H1 (cell line): ENCODE data around the gene CFD. TPM values are rescaled to one million over a fixed set of nuclear protein-coding genes. Genes with fewer than 3 reads are reported as not detected.

ENCODE experiments used
- CTCF ChIA-PET: fragments of 300-600 bp; sonication (Branson Sonifier 250); formaldehyde crosslinking; loops from one replicate; lab custom pipeline; 2021; ENCODE audit not compliant: partially characterized antibody; lab: Charles Lee
- POLR2A ChIA-PET: fragments of 300-600 bp; sonication (Branson Sonifier 250); formaldehyde crosslinking; loops from one replicate; lab custom pipeline; 2021; ENCODE audit warnings: inconsistent platforms; ENCODE audit not compliant: partially characterized antibody; lab: Charles Lee
- DNase-seq, 2 experiments: peaks; one replicate each; pipeline versions ENCODE4 v3.0.0 to v3.0.0-alpha.2; 2010 to 2022; ENCODE audit warnings: low spot score in 2 of 2, low read depth in 1 of 2, mixed read lengths in 1 of 2
- FAIRE-seq: peaks from 2 replicates; lab custom pipeline; 2011; peaks lifted over from hg19 to GRCh38; lab: Jason Lieb, UNC
- H2AFZ ChIP-seq: 2 replicates; pipeline ENCODE4 v1.8.1; 2012; ENCODE audit warnings: low read length, inconsistent platforms
- H2AK5ac ChIP-seq: 2 replicates; pipeline ENCODE4 v1.6.1; 2013; ENCODE audit warnings: low read depth, low read length
- H2BK120ac ChIP-seq: replicated peaks from 2 replicates; pipeline ENCODE3; 2013; ENCODE audit warnings: low read depth, low read length, inconsistent platforms
- H2BK12ac ChIP-seq: 2 replicates; pipeline ENCODE4 v1.6.1; 2013; ENCODE audit warnings: low read depth, low read length
- H2BK15ac ChIP-seq: 2 replicates; pipeline ENCODE4 v1.6.1; 2013; ENCODE audit warnings: low read length
- H2BK20ac ChIP-seq: 2 replicates; pipeline ENCODE4 v1.6.1; 2013; ENCODE audit warnings: low read length
- H2BK5ac ChIP-seq: 2 replicates; pipeline ENCODE4 v1.6.1; 2013; ENCODE audit warnings: low read depth, low read length
- H3K14ac ChIP-seq: 2 replicates; pipeline ENCODE4 v1.6.1; 2013; ENCODE audit warnings: inconsistent platforms; ENCODE audit not compliant: insufficient read length
- H3K18ac ChIP-seq: 2 replicates; pipeline ENCODE4 v1.6.1; 2013; ENCODE audit warnings: low read length; ENCODE audit errors: extremely low read depth
- H3K23ac ChIP-seq: 2 replicates; pipeline ENCODE4 v1.6.1; 2013; ENCODE audit warnings: inconsistent platforms; ENCODE audit not compliant: insufficient read length
- H3K23me2 ChIP-seq: 2 replicates; pipeline ENCODE4 v1.6.1; 2013; ENCODE audit warnings: low read depth, low read length
- H3K27ac ChIP-seq: 2 replicates; pipeline ENCODE4 v1.6.1; 2011; ENCODE audit warnings: low read depth, low read length, inconsistent platforms
- H3K27me3 ChIP-seq, 4 experiments: replicated peaks in 1 of 4; 1 replicate in 1 of 4; 2 replicates in 3 of 4; pipeline versions ENCODE4 v1.6.1 to v1.8.1; 2011 to 2013; ENCODE audit warnings: low read length in 3 of 4, mild to moderate bottlenecking in 3 of 4, inconsistent platforms in 2 of 4, mixed read lengths in 2 of 4, moderate library complexity in 1 of 4; ENCODE audit not compliant: control insufficient read depth in 3 of 4, insufficient read depth in 3 of 4; ENCODE audit errors: extremely low read depth in 1 of 4
- H3K36me3 ChIP-seq, 4 experiments: 2 replicates each; pipeline versions ENCODE4 v1.6.1 to v1.8.1; 2011 to 2013; ENCODE audit warnings: mild to moderate bottlenecking in 4 of 4, low read length in 3 of 4, moderate library complexity in 2 of 4, control low read depth in 1 of 4, inconsistent platforms in 1 of 4; ENCODE audit not compliant: insufficient read depth in 4 of 4, control insufficient read depth in 2 of 4
- H3K4ac ChIP-seq: replicated peaks from 2 replicates; pipeline ENCODE3; 2013; ENCODE audit warnings: low read length, low read depth, mixed read lengths, inconsistent platforms; ENCODE audit not compliant: insufficient read length
- H3K4me1 ChIP-seq, 4 experiments: replicated peaks in 1 of 4; 1 replicate in 1 of 4; 2 replicates in 3 of 4; pipeline versions ENCODE4 v1.6.1 to v1.8.1; 2011 to 2013; ENCODE audit warnings: low read length in 3 of 4, inconsistent platforms in 2 of 4, mixed read lengths in 1 of 4; ENCODE audit not compliant: insufficient read depth in 4 of 4, control insufficient read depth in 3 of 4
- H3K4me2 ChIP-seq, 2 experiments: 2 replicates each; pipeline versions ENCODE4 v1.6.1 to v1.8.1; 2011 to 2013; ENCODE audit warnings: low read depth in 2 of 2, low read length in 2 of 2, control low read depth in 1 of 2, inconsistent platforms in 1 of 2, mild to moderate bottlenecking in 1 of 2; ENCODE audit not compliant: insufficient read depth in 1 of 2
- H3K4me3 ChIP-seq, 4 experiments: fragments of 200-600, 300-600 bp in 1 of 4; sonication (generic), shearing (Covaris generic), sonication (Bioruptor Twin) in 1 of 4; 2 replicates each; pipeline versions ENCODE4 v1.5.1 to v1.8.1; 2011 to 2016; ENCODE audit warnings: low read length in 4 of 4, low read depth in 3 of 4, control low read depth in 2 of 4, inconsistent platforms in 2 of 4, mild to moderate bottlenecking in 2 of 4, mixed read lengths in 1 of 4, moderate library complexity in 1 of 4; ENCODE audit not compliant: insufficient read depth in 2 of 4; ENCODE audit errors: extremely low read depth in 1 of 4
- H3K56ac ChIP-seq: replicated peaks from 2 replicates; pipeline ENCODE3; 2013; ENCODE audit warnings: low read depth, mild to moderate bottlenecking, mixed read lengths, low read length, inconsistent platforms; ENCODE audit not compliant: insufficient read length
- H3K79me1 ChIP-seq: 2 replicates; pipeline ENCODE4 v1.6.1; 2013; ENCODE audit warnings: low read depth, low read length, control low read depth
- H3K79me2 ChIP-seq, 2 experiments: 2 replicates each; pipeline versions ENCODE4 v1.6.1 to v1.8.1; 2012 to 2013; ENCODE audit warnings: low read length in 2 of 2, mild to moderate bottlenecking in 2 of 2, inconsistent platforms in 1 of 2; ENCODE audit not compliant: insufficient read depth in 2 of 2, control insufficient read depth in 1 of 2
- H3K9ac ChIP-seq, 4 experiments: replicated peaks in 1 of 4; 1 replicate in 1 of 4; 2 replicates in 3 of 4; pipeline versions ENCODE4 v1.6.1 to v1.8.1; 2011 to 2013; ENCODE audit warnings: low read depth in 3 of 4, low read length in 3 of 4, control low read depth in 2 of 4, mild to moderate bottlenecking in 2 of 4, moderate library complexity in 2 of 4, inconsistent platforms in 1 of 4; ENCODE audit errors: extremely low read depth in 1 of 4
- H3K9me3 ChIP-seq, 2 experiments: 2 replicates each; pipeline versions ENCODE4 v1.6.1 to v1.8.1; 2012 to 2013; ENCODE audit warnings: mild to moderate bottlenecking in 2 of 2, moderate library complexity in 2 of 2, control low read depth in 1 of 2, inconsistent platforms in 1 of 2, low read depth in 1 of 2, low read length in 1 of 2, mixed read lengths in 1 of 2; ENCODE audit not compliant: insufficient read depth in 2 of 2
- H4K20me1 ChIP-seq, 2 experiments: replicated peaks in 1 of 2; 2 replicates each; pipeline versions ENCODE3 to v1.8.1; 2011 to 2013; ENCODE audit warnings: inconsistent platforms in 2 of 2, low read length in 2 of 2, mild to moderate bottlenecking in 1 of 2; ENCODE audit not compliant: insufficient read depth in 2 of 2, control insufficient read depth in 1 of 2
- H4K5ac ChIP-seq: 2 replicates; pipeline ENCODE4 v1.6.1; 2013; ENCODE audit warnings: low read length, low read depth, mixed read lengths, inconsistent platforms; ENCODE audit not compliant: insufficient read length
- H4K8ac ChIP-seq: 2 replicates; pipeline ENCODE4 v1.8.0; 2013; ENCODE audit warnings: mild to moderate bottlenecking, moderate library complexity, low read length, inconsistent platforms; ENCODE audit not compliant: insufficient read depth; ENCODE audit errors: extremely low read depth
- H4K91ac ChIP-seq: replicated peaks from 2 replicates; pipeline ENCODE3; 2013; ENCODE audit warnings: low read length, mixed read lengths, inconsistent platforms; ENCODE audit not compliant: insufficient read length
- CTCF ChIP-seq, 3 experiments: IDR thresholded peaks; 1 replicate in 2 of 3; 2 replicates in 1 of 3; pipeline versions ENCODE4 v1.5.1 to v1.6.1; 2011; ENCODE audit warnings: low read length in 3 of 3, mild to moderate bottlenecking in 3 of 3, inconsistent platforms in 2 of 3, low read depth in 1 of 3, moderate library complexity in 1 of 3; ENCODE audit not compliant: insufficient read depth in 1 of 3; ENCODE audit errors: control extremely low read depth in 1 of 3
- KDM5A ChIP-seq: fragments of 200-600 bp; IDR thresholded peaks from 2 replicates; pipeline ENCODE4 v1.7.1; 2012; ENCODE audit warnings: mild to moderate bottlenecking, low read length, inconsistent platforms, mixed read lengths
- RAD21 ChIP-seq, 2 experiments: IDR thresholded peaks in 1 of 2; conservative IDR thresholded peaks in 1 of 2; 2 replicates each; pipeline ENCODE4 v1.6.1; 2011; ENCODE audit warnings: low read depth in 2 of 2, low read length in 2 of 2, improper control_type of control experiment in 1 of 2, inconsistent platforms in 1 of 2, mild to moderate bottlenecking in 1 of 2, moderate library complexity in 1 of 2
- WGBS, 2 experiments: shearing (Covaris generic) in 1 of 2; methylation state at CpG; one replicate each; pipeline versions ENCODE4 v1.1.6 to v1.1.7; 2013 to 2015; ENCODE audit warnings: low lambda C conversion rate in 2 of 2, mixed read lengths in 2 of 2, inconsistent platforms in 1 of 2, low coverage in 1 of 2, missing lambda C conversion rate in 1 of 2; ENCODE audit not compliant: insufficient replicate concordance in 2 of 2, insufficient coverage in 1 of 2, insufficient read length in 1 of 2; ENCODE audit errors: extremely low coverage in 1 of 2, missing lambda C conversion rate in 1 of 2; 5-methylcytosine and 5-hydroxymethylcytosine counted together
- polyA plus RNA-seq, 7 experiments: library from polyadenylated mRNA; depleted of rRNA in 3 of 7; stranded (reverse) in 5 of 7; unstranded in 2 of 7; fragments of >200 nt in 5 of 7; fragments of 200-250 nt in 2 of 7; gene quantifications; 1 replicate in 5 of 7; 2 replicates in 1 of 7; 4 replicates in 1 of 7; pipeline versions ENCODE4 v1.2.1 to v1.2.3, GENCODE V29; 2011 to 2013; ENCODE audit warnings: missing spikeins in 2 of 7, mixed read lengths in 2 of 7
- total RNA-seq: library from RNA; stranded (reverse); fragmentation: NEBNext Ultra II Directional; extraction: Animal tissue kit (Norgen Biotek cat#: 25700); gene quantifications from 2 replicates; pipeline ENCODE4 v1.2.1, GENCODE V29; 2021

The CFD gene
- total and polyA plus RNA-seq, 2 of the 8 experiments (the other 6 are each of a cell fraction or from before 2014, with no cell fraction given), result 1.7 to 2.8 TPM

- peak in 1 of 2 experiments; percentile 69 for DNase-seq
- CTCF ChIA-PET, result interaction anchor here (0.8 to 2.2 kb wide), 10 partner anchors 9 to 312 kb away, joined by 3 to 9 read pairs (median 4); partner anchors contain the start of gene AZU1
Observed at GRCh38 chr19:897442-898039, 38.1 kb downstream of the CFD start.

More at GRCh38 chr19:897442-898039, 38.1 kb downstream of the CFD start:
- no peak overlapping the region for H3K4me3 ChIP-seq
- no peak overlapping the region for H3K27ac ChIP-seq
- no peak for FAIRE-seq
- H4K5ac ChIP-seq, result no peak overlapping the region
- peaks cover 0 to 13% (median 2%) of the 10 kb centered on the region in 4 experiments; a peak in 2 of 8 replicates for H3K36me3 ChIP-seq
- H2BK5ac ChIP-seq, result no peak overlapping the region
- no peaks in the 10 kb centered on the region for H3K9me3 ChIP-seq
- H2BK15ac ChIP-seq, result no peak overlapping the region
- H3K27me3 ChIP-seq, result no peaks in the 10 kb centered on the region
- H3K4ac ChIP-seq, result no peak overlapping the region
- no peaks in the 10 kb centered on the region; a peak in 1 of 4 replicates for H3K79me2 ChIP-seq
- POLR2A ChIA-PET, result interaction anchor here (1.0 to 1.9 kb wide), 5 partner anchors 8 to 97 kb away, joined by 3 to 5 read pairs (median 4); no protein-coding TSS in a partner anchor
- no peak overlapping the region for H3K4me2 ChIP-seq
- H3K18ac ChIP-seq, result no peak overlapping the region
- H2BK120ac ChIP-seq, result no peak overlapping the region
- no peak overlapping the region for H2AFZ ChIP-seq
- peaks cover 10 to 19% of the 10 kb centered on the region in 2 experiments for H4K20me1 ChIP-seq
- WGBS, 2 experiments, result 83% methylated on average over 24 of the region's 26 CpGs; no CpG with 5 or more reads in 1 of the 2 experiments
- H3K23me2 ChIP-seq, result peaks cover 3% of the 10 kb centered on the region; the same call in 1 of the 2 replicates
- H3K9ac ChIP-seq, result no peak overlapping the region
- TF ChIP-seq KDM5A, result no peak
- 0 out of 4 replicates have a peak, but pooled peaks of 1 of the 2 experiments have one; percentile 3 for TF ChIP-seq RAD21 (IDR thresholded peaks at IDR 0.05 in 1 of 2, conservative IDR thresholded peaks at IDR 0.05 in 1 of 2; ENCODE audit: low read depth in 2 of 2, low read length in 2 of 2)
- TF ChIP-seq CTCF (IDR thresholded peaks at IDR 0.05; ENCODE audit: control extremely low read depth in 1 of 3, insufficient read depth in 1 of 3, low read depth in 1 of 3, low read length in 3 of 3), result peak in 2 of 3 experiments; percentile 49 to 51; a peak in 2 of 4 replicates
- no peak overlapping the region for H4K91ac ChIP-seq
- no peak overlapping the region for H3K14ac ChIP-seq
- no peak overlapping the region for H3K23ac ChIP-seq
- no peak overlapping the region for H4K8ac ChIP-seq
- H2AK5ac ChIP-seq, result no peak overlapping the region
- H2BK20ac ChIP-seq, result no peak overlapping the region
- peaks cover 0 to 11% (median 5%) of the 10 kb centered on the region in 4 experiments; a peak in 5 of 7 replicates for H3K4me1 ChIP-seq
- no peaks in the 10 kb centered on the region for H3K79me1 ChIP-seq
- no peak overlapping the region for H3K56ac ChIP-seq
- no peak overlapping the region for H2BK12ac ChIP-seq
